ENCODE measurements around the gene CDIPT. TPM values are rescaled to one million over a fixed set of nuclear protein-coding genes. Genes with fewer than 3 reads are reported as not detected.

CDIPT gene
- total and polyA plus RNA-seq, 2 of the 13 experiments (the other 11 are each of a cell fraction or from before 2014, with no cell fraction given): 54.9 to 97.5 TPM

GRCh38 chr16:29900888-29901606 is 38.0 kb upstream of the CDIPT start (continued):
- 0 out of 2 replicates have a peak, but pooled peaks have one; percentile 27 for TF ChIP-seq AKNA (CRISPR knock-in tag; IDR thresholded peaks at IDR 0.05; ENCODE audit: borderline replicate concordance)
- TF ChIP-seq RAD21 (CRISPR knock-in tag; IDR thresholded peaks at IDR 0.05): 0 out of 2 replicates have a peak, but pooled peaks have one; percentile 17
- peak; percentile 47; the same call in 1 of the 2 replicates for TF ChIP-seq RXRA (CRISPR knock-in tag; IDR thresholded peaks at IDR 0.05)
- peak; percentile 23; the same call in 1 of the 2 replicates for TF ChIP-seq ZGPAT (CRISPR knock-in tag; IDR thresholded peaks at IDR 0.05)
- no peak; the same call in 1 of the 2 replicates for TF ChIP-seq PHF20 (CRISPR knock-in tag; IDR thresholded peaks at IDR 0.05)
- TF ChIP-seq ZBTB10 (CRISPR knock-in tag; IDR thresholded peaks at IDR 0.05; ENCODE audit: borderline replicate concordance): peak; percentile 66; the same call in 1 of the 2 replicates
- TF ChIP-seq NFE2L1 (CRISPR knock-in tag; IDR thresholded peaks at IDR 0.05; ENCODE audit: borderline replicate concordance): no peak
- peak; percentile 28; the same call in 1 of the 2 replicates for TF ChIP-seq HDAC2 (CRISPR knock-in tag; IDR thresholded peaks at IDR 0.05)
- peak; percentile 56; the same call in 1 of the 2 replicates for TF ChIP-seq KAT8 (CRISPR knock-in tag; IDR thresholded peaks at IDR 0.05)
- no peak for TF ChIP-seq ARNT2 (CRISPR knock-in tag; IDR thresholded peaks at IDR 0.05; ENCODE audit: low read depth)
- TF ChIP-seq KMT2A (CRISPR knock-in tag; IDR thresholded peaks at IDR 0.05): peak; percentile 63; the same call in 1 of the 2 replicates
- peak; percentile 54; the same call in 1 of the 2 replicates for TF ChIP-seq ZNF274 (CRISPR knock-in tag; IDR thresholded peaks at IDR 0.05)
- no peak; the same call in 1 of the 2 replicates for TF ChIP-seq ZBTB7A (CRISPR knock-in tag; IDR thresholded peaks at IDR 0.05)
- no peak for TF ChIP-seq ZNF883 (CRISPR knock-in tag; IDR thresholded peaks at IDR 0.05; ENCODE audit: not compliant biosample characterization)
- TF ChIP-seq GFI1 (CRISPR knock-in tag; IDR thresholded peaks at IDR 0.05; ENCODE audit: borderline replicate concordance): no peak
- no peak for TF ChIP-seq ZNF317 (CRISPR knock-in tag; IDR thresholded peaks at IDR 0.05)
- peak; percentile 96 for TF ChIP-seq ZFY (CRISPR knock-in tag; IDR thresholded peaks at IDR 0.05)
- peak; percentile 61; the same call in 1 of the 2 replicates for TF ChIP-seq CBFB (CRISPR knock-in tag; IDR thresholded peaks at IDR 0.05)
- TF ChIP-seq NCOR1 (IDR thresholded peaks at IDR 0.05; ENCODE audit: borderline replicate concordance, low read length): no peak
- no peak; the same call in 1 of the 2 replicates for TF ChIP-seq ESRRA (CRISPR knock-in tag; IDR thresholded peaks at IDR 0.05; ENCODE audit: low read depth)
